ENCODE results near the gene CYBC1.
A peak's percentile ranks its signal among the peaks of the same experiment; 100 is the strongest.

CYBC1 gene

GRCh38 chr17:82428546-82428945 lies 22.0 kb downstream of the CYBC1 start:
- DNase-seq (ENCODE audit: low spot score) = no peak
- in situ Hi-C loops (cut with MboI; ENCODE audit: low sequenced_read_pairs, unreplicated experiment) = no loop called here
- TF ChIP-seq CTCF (IDR thresholded peaks at IDR 0.05; ENCODE audit: borderline replicate concordance, control extremely low read depth, extremely low read depth, insufficient read depth, missing control alignments) = no peak

GRCh38 chr17:82424863-82425159 lies 25.7 kb downstream of the CYBC1 start:
- in situ Hi-C loops (cut with MboI; ENCODE audit: low sequenced_read_pairs, unreplicated experiment) = no loop called here
- no peak for DNase-seq (ENCODE audit: low spot score)
- TF ChIP-seq CTCF (IDR thresholded peaks at IDR 0.05; ENCODE audit: borderline replicate concordance, control extremely low read depth, extremely low read depth, insufficient read depth, missing control alignments) = no peak

GRCh38 chr17:82424001-82424862 lies 26.3 kb downstream of the CYBC1 start:
- peak; percentile 20 for TF ChIP-seq CTCF (IDR thresholded peaks at IDR 0.05; ENCODE audit: borderline replicate concordance, control extremely low read depth, extremely low read depth, insufficient read depth, missing control alignments)
- in situ Hi-C loops (cut with MboI; ENCODE audit: low sequenced_read_pairs, unreplicated experiment) = no loop called here
- DNase-seq (ENCODE audit: low spot score) = peak; percentile 73

DNA sequence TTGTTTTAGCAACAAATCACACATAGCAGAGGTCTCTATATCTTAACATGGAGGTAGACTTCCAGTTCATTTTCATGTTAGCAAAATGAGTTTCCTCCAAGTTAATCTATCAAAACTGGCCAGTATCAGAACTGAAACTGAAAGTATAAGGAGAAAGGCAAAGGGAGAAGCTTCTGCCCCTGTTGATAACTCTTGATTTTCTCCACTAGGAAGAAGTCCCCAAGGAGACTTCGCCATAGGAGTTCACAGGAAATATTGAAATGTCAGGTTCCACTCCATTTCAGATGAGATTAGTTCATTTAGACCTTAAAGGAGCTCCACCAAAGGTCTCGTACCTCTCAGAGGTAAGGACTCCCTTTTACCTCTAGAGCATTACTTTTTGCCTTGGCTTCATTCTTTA lies 31.0 kb downstream of the CYBC1 start:
- no peak for TF ChIP-seq CTCF (IDR thresholded peaks at IDR 0.05; ENCODE audit: borderline replicate concordance, control extremely low read depth, extremely low read depth, insufficient read depth, missing control alignments)
- in situ Hi-C loops (cut with MboI; ENCODE audit: low sequenced_read_pairs, unreplicated experiment) = no loop called here
- DNase-seq (ENCODE audit: low spot score) = no peak

- no peak for TF ChIP-seq CTCF (IDR thresholded peaks at IDR 0.05; ENCODE audit: borderline replicate concordance, control extremely low read depth, extremely low read depth, insufficient read depth, missing control alignments)
Measured at GRCh38 chr17:82418001-82418986, 32.3 kb downstream of the CYBC1 start, which contains the start of the genes HEXD and OGFOD3. HEXD (plus strand) TSS chr17:82418347; CDS start chr17:82419800, 1,453 bp downstream. OGFOD3 (minus strand) TSS chr17:82418586; CDS start chr17:82418485, 101 bp downstream.

DNA sequence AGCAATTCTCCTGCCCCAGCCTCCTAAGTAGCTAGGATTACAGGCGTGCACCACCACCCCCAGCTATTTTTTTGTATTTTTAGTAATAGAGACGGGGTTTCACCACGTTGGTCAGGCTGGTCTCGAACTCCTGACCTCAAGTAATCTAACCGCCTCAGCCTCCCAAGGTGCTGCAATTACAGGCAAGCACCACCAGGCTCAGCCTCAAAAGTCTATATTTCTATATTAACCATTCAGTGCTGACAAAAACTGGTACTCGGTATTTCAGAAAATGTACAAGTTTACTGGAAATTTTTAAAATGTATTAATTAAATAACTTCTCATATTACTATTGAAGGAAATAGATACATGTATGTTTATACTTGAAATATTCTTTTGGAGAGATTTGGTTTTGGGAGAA lies 33.8 kb downstream of the CYBC1 start:
- DNase-seq (ENCODE audit: low spot score) = no peak

More at GRCh38 chr17:82418001-82418986, 32.3 kb downstream of the CYBC1 start, which contains the start of the genes HEXD and OGFOD3:
- DNase-seq (ENCODE audit: low spot score) = peak; percentile 98
- in situ Hi-C loops (cut with MboI; ENCODE audit: low sequenced_read_pairs, unreplicated experiment) = no loop called here

More for the DNA sequence above, 33.8 kb downstream of the CYBC1 start:
- in situ Hi-C loops (cut with MboI; ENCODE audit: low sequenced_read_pairs, unreplicated experiment) = no loop called here
- TF ChIP-seq CTCF (IDR thresholded peaks at IDR 0.05; ENCODE audit: borderline replicate concordance, control extremely low read depth, extremely low read depth, insufficient read depth, missing control alignments) = no peak

Measured in GM13976 (cell line).